LNCAP (cell line): ENCODE results near the gene GH2.
A peak's percentile ranks its signal among the peaks of the same experiment; 100 is the strongest.
"Not testable (repeated sequence)": the region's sequence is repeated elsewhere in the genome, so short reads cannot be mapped to it uniquely, and the experiment has no call there.

Experiments
- CTCF ChIP-seq: fragments of 450-650 bp; IDR thresholded peaks from 2 replicates; pipeline ENCODE4 v1.5.1; 2017; ENCODE audit warnings: mild to moderate bottlenecking

The GH2 gene

GRCh38 chr17:63889026-63889848 is 7.5 kb upstream of the GH2 start:
- TF ChIP-seq CTCF: peak; percentile 45

- no peak for TF ChIP-seq CTCF
Observed at GRCh38 chr17:63880706-63881105, 1.0 kb downstream of the GH2 start.

- not testable (repeated sequence) for TF ChIP-seq CTCF
Observed at GRCh38 chr17:63873577-63873976, 8.2 kb downstream of the GH2 start, which contains the start of gene CSH2. TSS of gene CSH2 (minus strand) at chr17:63873677. CDS start at chr17:63873614, 63 bp downstream.

GRCh38 chr17:63859257-63859656 is 22.5 kb downstream of the GH2 start:
- TF ChIP-seq CTCF: no peak

GRCh38 chr17:63855185-63855584 is 26.6 kb downstream of the GH2 start:
- no peak for TF ChIP-seq CTCF

GRCh38 chr17:63854709-63855108 is 27.0 kb downstream of the GH2 start:
- no peak for TF ChIP-seq CTCF

- TF ChIP-seq CTCF: no peak
Observed at GRCh38 chr17:63853260-63853659, 28.5 kb downstream of the GH2 start.

- TF ChIP-seq CTCF: no peak
Observed at GRCh38 chr17:63850401-63850800, 31.3 kb downstream of the GH2 start.
